HepG2 (cell line): ENCODE measurements around the gene FAAP20.

ENCODE experiments used
- IRF2 ChIP-seq: IDR thresholded peaks from 2 replicates; pipeline ENCODE4 v1.6.1; 2018; ENCODE audit warnings: missing genetic modification reagents, missing compliant biosample characterization
- POLR2AphosphoS2 ChIP-seq: IDR thresholded peaks from 2 replicates; pipeline ENCODE4 v1.6.1; 2011; ENCODE audit warnings: low read depth, low read length, improper control_type of control experiment
- SETDB1 ChIP-seq: sonication (generic); formaldehyde crosslinking; IDR thresholded peaks from 2 replicates; pipeline ENCODE4 v1.5.1; 2020; ENCODE audit warnings: missing genetic modification reagents, mild to moderate bottlenecking, borderline replicate concordance
- YEATS4 ChIP-seq: sonication (generic); formaldehyde crosslinking; IDR thresholded peaks from 2 replicates; pipeline ENCODE4 v1.4.0; 2020; ENCODE audit warnings: missing genetic modification reagents, borderline replicate concordance
- ZNF292 ChIP-seq: sonication (generic); formaldehyde crosslinking; IDR thresholded peaks from 2 replicates; pipeline ENCODE4 v1.8.1; 2022; ENCODE audit warnings: mild to moderate bottlenecking, low read depth, missing genetic modification reagents, borderline replicate concordance
- ZNF432 ChIP-seq: sonication (generic); formaldehyde crosslinking; IDR thresholded peaks from 2 replicates; pipeline ENCODE4 v1.5.0; 2020; ENCODE audit warnings: missing genetic modification reagents, mild to moderate bottlenecking, borderline replicate concordance
- TF ChIP-seq, protein P1 (sequence below): sonication (generic); formaldehyde crosslinking; conservative IDR thresholded peaks from 2 replicates; pipeline ENCODE4 v1.8.1; 2023; ENCODE audit warnings: missing genetic modification reagents
- TF ChIP-seq, protein P2 (sequence below): sonication (generic); formaldehyde crosslinking; IDR thresholded peaks from 2 replicates; pipeline ENCODE4 v1.5.0; 2020; ENCODE audit warnings: mild to moderate bottlenecking, missing genetic modification reagents, moderate library complexity
- TF ChIP-seq, protein P3 (sequence below): fragments of 450-650 bp; IDR thresholded peaks from 2 replicates; pipeline ENCODE4 v1.6.1; 2016

DNA sequence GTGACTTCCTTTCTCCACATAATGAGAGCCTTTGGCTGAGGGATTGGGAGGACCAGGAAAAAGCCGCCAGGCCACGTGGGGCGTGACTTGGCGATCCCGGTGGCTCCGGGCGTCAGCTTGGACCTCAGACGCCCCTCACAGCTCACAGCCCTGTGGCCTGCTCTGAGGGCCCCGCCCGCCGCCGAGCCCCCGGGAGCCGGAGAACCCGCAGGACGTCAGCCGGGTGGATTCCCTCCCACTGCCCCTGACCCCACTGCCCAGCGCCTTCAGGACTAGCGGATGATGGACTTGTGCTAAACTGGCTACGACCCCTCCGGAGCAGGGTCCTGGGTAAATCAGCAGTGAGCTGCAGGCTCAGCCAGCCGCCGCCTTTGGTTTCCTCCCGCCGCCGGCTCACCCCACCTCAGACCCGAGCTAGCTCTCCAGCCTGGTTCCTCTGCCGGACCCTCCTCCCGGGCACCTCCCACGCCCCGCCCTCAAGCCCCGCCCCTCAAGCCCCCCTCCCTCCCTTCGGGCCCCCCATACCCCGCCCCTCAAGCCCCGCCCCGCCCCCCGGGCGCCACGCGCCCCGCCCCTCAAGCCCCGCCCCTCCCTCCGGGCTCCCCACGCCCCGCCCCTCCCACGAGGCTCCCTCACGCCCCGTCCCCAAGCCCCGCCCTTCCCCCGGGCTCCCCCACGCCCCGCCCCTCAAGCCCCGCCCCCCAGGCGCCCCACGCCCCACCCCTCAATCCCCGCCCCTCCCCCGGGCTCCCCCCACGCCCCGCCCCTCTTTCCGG lies 10.0 kb upstream of the FAAP20 start:
- TF ChIP-seq ZNF292 (CRISPR knock-in tag), result no peak
- no peak for TF ChIP-seq SETDB1 (CRISPR knock-in tag)
- TF ChIP-seq, protein P1, sequence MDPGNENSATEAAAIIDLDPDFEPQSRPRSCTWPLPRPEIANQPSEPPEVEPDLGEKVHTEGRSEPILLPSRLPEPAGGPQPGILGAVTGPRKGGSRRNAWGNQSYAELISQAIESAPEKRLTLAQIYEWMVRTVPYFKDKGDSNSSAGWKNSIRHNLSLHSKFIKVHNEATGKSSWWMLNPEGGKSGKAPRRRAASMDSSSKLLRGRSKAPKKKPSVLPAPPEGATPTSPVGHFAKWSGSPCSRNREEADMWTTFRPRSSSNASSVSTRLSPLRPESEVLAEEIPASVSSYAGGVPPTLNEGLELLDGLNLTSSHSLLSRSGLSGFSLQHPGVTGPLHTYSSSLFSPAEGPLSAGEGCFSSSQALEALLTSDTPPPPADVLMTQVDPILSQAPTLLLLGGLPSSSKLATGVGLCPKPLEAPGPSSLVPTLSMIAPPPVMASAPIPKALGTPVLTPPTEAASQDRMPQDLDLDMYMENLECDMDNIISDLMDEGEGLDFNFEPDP, result no peak
- TF ChIP-seq YEATS4 (CRISPR knock-in tag), result no peak
- no peak for TF ChIP-seq ZNF432
- TF ChIP-seq, protein P2, sequence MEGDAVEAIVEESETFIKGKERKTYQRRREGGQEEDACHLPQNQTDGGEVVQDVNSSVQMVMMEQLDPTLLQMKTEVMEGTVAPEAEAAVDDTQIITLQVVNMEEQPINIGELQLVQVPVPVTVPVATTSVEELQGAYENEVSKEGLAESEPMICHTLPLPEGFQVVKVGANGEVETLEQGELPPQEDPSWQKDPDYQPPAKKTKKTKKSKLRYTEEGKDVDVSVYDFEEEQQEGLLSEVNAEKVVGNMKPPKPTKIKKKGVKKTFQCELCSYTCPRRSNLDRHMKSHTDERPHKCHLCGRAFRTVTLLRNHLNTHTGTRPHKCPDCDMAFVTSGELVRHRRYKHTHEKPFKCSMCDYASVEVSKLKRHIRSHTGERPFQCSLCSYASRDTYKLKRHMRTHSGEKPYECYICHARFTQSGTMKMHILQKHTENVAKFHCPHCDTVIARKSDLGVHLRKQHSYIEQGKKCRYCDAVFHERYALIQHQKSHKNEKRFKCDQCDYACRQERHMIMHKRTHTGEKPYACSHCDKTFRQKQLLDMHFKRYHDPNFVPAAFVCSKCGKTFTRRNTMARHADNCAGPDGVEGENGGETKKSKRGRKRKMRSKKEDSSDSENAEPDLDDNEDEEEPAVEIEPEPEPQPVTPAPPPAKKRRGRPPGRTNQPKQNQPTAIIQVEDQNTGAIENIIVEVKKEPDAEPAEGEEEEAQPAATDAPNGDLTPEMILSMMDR, result no peak
- TF ChIP-seq, protein P3, sequence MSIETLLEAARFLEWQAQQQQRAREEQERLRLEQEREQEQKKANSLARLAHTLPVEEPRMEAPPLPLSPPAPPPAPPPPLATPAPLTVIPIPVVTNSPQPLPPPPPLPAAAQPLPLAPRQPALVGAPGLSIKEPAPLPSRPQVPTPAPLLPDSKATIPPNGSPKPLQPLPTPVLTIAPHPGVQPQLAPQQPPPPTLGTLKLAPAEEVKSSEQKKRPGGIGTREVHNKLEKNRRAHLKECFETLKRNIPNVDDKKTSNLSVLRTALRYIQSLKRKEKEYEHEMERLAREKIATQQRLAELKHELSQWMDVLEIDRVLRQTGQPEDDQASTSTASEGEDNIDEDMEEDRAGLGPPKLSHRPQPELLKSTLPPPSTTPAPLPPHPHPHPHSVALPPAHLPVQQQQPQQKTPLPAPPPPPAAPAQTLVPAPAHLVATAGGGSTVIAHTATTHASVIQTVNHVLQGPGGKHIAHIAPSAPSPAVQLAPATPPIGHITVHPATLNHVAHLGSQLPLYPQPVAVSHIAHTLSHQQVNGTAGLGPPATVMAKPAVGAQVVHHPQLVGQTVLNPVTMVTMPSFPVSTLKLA, result no peak
- TF ChIP-seq POLR2AphosphoS2, result no peak
- no peak for TF ChIP-seq IRF2 (CRISPR knock-in tag)
